Tibial nerve (tissue), 4 donors: ENCODE data around the gene PDCD4.

Experiments used
- EP300 ChIP-seq, 2 donors: sonication (generic); formaldehyde crosslinking; IDR thresholded peaks; one replicate each; pipeline ENCODE4 v1.6.1; 2017; ENCODE audit warnings: antibody characterized with exemption in 2 of 2, mild to moderate bottlenecking in 1 of 2
- POLR2A ChIP-seq, 2 donors: fragments of 450-650 bp; IDR thresholded peaks; one replicate each; pipeline ENCODE4 v1.6.1; 2017; ENCODE audit warnings: antibody characterized with exemption in 2 of 2, mild to moderate bottlenecking in 2 of 2, moderate library complexity in 2 of 2
- TF ChIP-seq, protein P1 (sequence below), 5 experiments: fragments of 200-600 bp in 3 of 5; fragments of 450-650 bp in 2 of 5; sonication (generic) in 3 of 5; IDR thresholded peaks; one replicate each; pipeline ENCODE4 v1.5.1; 2016 to 2019; ENCODE audit warnings: antibody characterized with exemption in 5 of 5, mild to moderate bottlenecking in 3 of 5, moderate library complexity in 2 of 5

GRCh38 chr10:110829721-110830410 is 41.9 kb upstream of the PDCD4 start:
- TF ChIP-seq, protein P1, sequence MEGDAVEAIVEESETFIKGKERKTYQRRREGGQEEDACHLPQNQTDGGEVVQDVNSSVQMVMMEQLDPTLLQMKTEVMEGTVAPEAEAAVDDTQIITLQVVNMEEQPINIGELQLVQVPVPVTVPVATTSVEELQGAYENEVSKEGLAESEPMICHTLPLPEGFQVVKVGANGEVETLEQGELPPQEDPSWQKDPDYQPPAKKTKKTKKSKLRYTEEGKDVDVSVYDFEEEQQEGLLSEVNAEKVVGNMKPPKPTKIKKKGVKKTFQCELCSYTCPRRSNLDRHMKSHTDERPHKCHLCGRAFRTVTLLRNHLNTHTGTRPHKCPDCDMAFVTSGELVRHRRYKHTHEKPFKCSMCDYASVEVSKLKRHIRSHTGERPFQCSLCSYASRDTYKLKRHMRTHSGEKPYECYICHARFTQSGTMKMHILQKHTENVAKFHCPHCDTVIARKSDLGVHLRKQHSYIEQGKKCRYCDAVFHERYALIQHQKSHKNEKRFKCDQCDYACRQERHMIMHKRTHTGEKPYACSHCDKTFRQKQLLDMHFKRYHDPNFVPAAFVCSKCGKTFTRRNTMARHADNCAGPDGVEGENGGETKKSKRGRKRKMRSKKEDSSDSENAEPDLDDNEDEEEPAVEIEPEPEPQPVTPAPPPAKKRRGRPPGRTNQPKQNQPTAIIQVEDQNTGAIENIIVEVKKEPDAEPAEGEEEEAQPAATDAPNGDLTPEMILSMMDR (IDR thresholded peaks at IDR 0.05): no peak
- TF ChIP-seq EP300 (IDR thresholded peaks at IDR 0.05) (no peak), POLR2A (IDR thresholded peaks at IDR 0.05) (no peak)
